SKM-1 treated with dmso at 0.1 percent for 144 hours (cell line): ENCODE data around the gene AHCYL2.
A peak's percentile ranks its signal among the peaks of the same experiment; 100 is the strongest.
"Not testable (repeated sequence)": the region's sequence is repeated elsewhere in the genome, so short reads cannot be mapped to it uniquely, and the experiment has no call there.

Experiments used
- DNase-seq: peaks from one replicate; lab custom pipeline; 2025; ENCODE audit not compliant: unreplicated experiment; lab: John Stamatoyannopoulos, UW

Gene AHCYL2

GRCh38 chr7:129412501-129412900 lies 187.7 kb downstream of the AHCYL2 start:
- DNase-seq = no peak

- DNase-seq = no peak
These were observed 192.2 kb downstream of the AHCYL2 start for GRCh38 chr7:129417073-129417472.

GRCh38 chr7:129421717-129422250 lies 197.0 kb downstream of the AHCYL2 start:
- DNase-seq = no peak

- DNase-seq = no peak
These were observed 197.9 kb downstream of the AHCYL2 start for GRCh38 chr7:129422727-129423126.

- no peak for DNase-seq
These were observed 199.0 kb downstream of the AHCYL2 start for GRCh38 chr7:129423700-129424410.

- no peak for DNase-seq
These were observed 201.7 kb downstream of the AHCYL2 start for GRCh38 chr7:129426482-129426881.

GRCh38 chr7:129427526-129428045 lies 202.8 kb downstream of the AHCYL2 start:
- DNase-seq = no peak

GRCh38 chr7:129431911-129432643 lies 207.2 kb downstream of the AHCYL2 start:
- DNase-seq = no peak

GRCh38 chr7:129433847-129434674 lies 209.2 kb downstream of the AHCYL2 start, which contains the start of gene STRIP2:
STRIP2 (plus strand) TSS chr7:129434432; CDS start chr7:129434473, 41 bp downstream.
- peak; percentile 78 for DNase-seq

- no peak for DNase-seq
These were observed 210.0 kb downstream of the AHCYL2 start for GRCh38 chr7:129434675-129435318.

GRCh38 chr7:129435414-129435829 lies 210.6 kb downstream of the AHCYL2 start:
- DNase-seq = no peak

- no peak for DNase-seq
These were observed 211.6 kb downstream of the AHCYL2 start for GRCh38 chr7:129436335-129436923.

- no peak for DNase-seq
These were observed 212.4 kb downstream of the AHCYL2 start for GRCh38 chr7:129437190-129437589.

- DNase-seq = no peak
These were observed 213.5 kb downstream of the AHCYL2 start for GRCh38 chr7:129438281-129438838.

- no peak for DNase-seq
These were observed 214.2 kb downstream of the AHCYL2 start for GRCh38 chr7:129438839-129439651.

- DNase-seq = no peak
These were observed 215.3 kb downstream of the AHCYL2 start for GRCh38 chr7:129439963-129440625.

GRCh38 chr7:129443612-129444011 lies 218.8 kb downstream of the AHCYL2 start:
- DNase-seq = no peak

- not testable (repeated sequence) for DNase-seq
These were observed 219.9 kb downstream of the AHCYL2 start for GRCh38 chr7:129444776-129445175.
